Smooth muscle cell (in vitro differentiated cells): Measurements from ENCODE around the gene DARS1. TPM values are rescaled to one million over a fixed set of nuclear protein-coding genes. Genes with fewer than 3 reads are reported as not detected.

Experiments used
- DNase-seq: peaks from one replicate; lab custom pipeline; 2025; ENCODE audit not compliant: unreplicated experiment; lab: John Stamatoyannopoulos, UW
- H2AFZ ChIP-seq: fragments of 200-600 bp; sonication (generic); 2 replicates; pipeline ENCODE4 v1.6.0; 2016; ENCODE audit warnings: antibody characterized with exemption, low read depth, mild to moderate bottlenecking
- H3F3A ChIP-seq: fragments of 200-600 bp; sonication (generic); 2 replicates; pipeline ENCODE4 v1.6.0; 2017; ENCODE audit warnings: antibody characterized with exemption, low read depth
- H3K27ac ChIP-seq: fragments of 200-600 bp; sonication (generic); 2 replicates; pipeline ENCODE4 v1.5.1; 2016; ENCODE audit warnings: low read depth, mild to moderate bottlenecking
- H3K27me3 ChIP-seq: fragments of 200-600 bp; sonication (generic); 2 replicates; pipeline ENCODE4 v1.6.1; 2016; ENCODE audit warnings: low read depth, mild to moderate bottlenecking
- H3K36me3 ChIP-seq: fragments of 200-600 bp; sonication (generic); 2 replicates; pipeline ENCODE4 v1.5.1; 2016; ENCODE audit warnings: low read depth
- H3K4me1 ChIP-seq: fragments of 200-600 bp; sonication (generic); 2 replicates; pipeline ENCODE4 v1.5.1; 2016; ENCODE audit warnings: low read depth
- H3K4me2 ChIP-seq: fragments of 200-600 bp; sonication (generic); 2 replicates; pipeline ENCODE4 v1.6.0; 2016; ENCODE audit warnings: mild to moderate bottlenecking
- H3K4me3 ChIP-seq: fragments of 200-600 bp; sonication (generic); 2 replicates; pipeline ENCODE4 v1.5.1; 2016; ENCODE audit warnings: mild to moderate bottlenecking
- H3K79me2 ChIP-seq: fragments of 200-600 bp; sonication (generic); 2 replicates; pipeline ENCODE4 v1.6.0; 2016; ENCODE audit warnings: low read depth, mild to moderate bottlenecking
- H3K9ac ChIP-seq: fragments of 200-600 bp; sonication (generic); 2 replicates; pipeline ENCODE4 v1.6.0; 2016; ENCODE audit warnings: low read depth
- H3K9me3 ChIP-seq: fragments of 200-600 bp; sonication (generic); replicated peaks from 2 replicates; pipeline ENCODE4 v1.5.1; 2016; ENCODE audit warnings: low read depth
- H4K20me1 ChIP-seq: fragments of 200-600 bp; sonication (generic); 2 replicates; pipeline ENCODE4 v1.6.0; 2016; ENCODE audit warnings: low read depth
- CTCF ChIP-seq: fragments of 200-600 bp; sonication (generic); IDR thresholded peaks from 2 replicates; pipeline ENCODE4 v1.5.1; 2017; ENCODE audit warnings: borderline replicate concordance, mild to moderate bottlenecking, antibody characterized with exemption; ENCODE audit not compliant: insufficient read depth, poor library complexity, severe bottlenecking
- WGBS: methylation state at CpG from one replicate; pipeline ENCODE4 v1.1.7; 2016; ENCODE audit warnings: low lambda C conversion rate; 5-methylcytosine and 5-hydroxymethylcytosine counted together
- polyA plus RNA-seq: library from polyadenylated mRNA; unstranded; fragments of >200 nt; fragmentation: Nextera tagmentation; extraction: Ambion mirVana; gene quantifications from 2 replicates; pipeline ENCODE4 v1.2.1, GENCODE V29; 2016
- total RNA-seq: library from RNA; depleted of rRNA; stranded (reverse); fragments of >200 nt; gene quantifications from 2 replicates; pipeline ENCODE4 v1.2.3, GENCODE V29; 2014

Gene DARS1
- total and polyA plus RNA-seq, 2 experiments from 2014 or later, result 110 to 121 TPM

- no peak for DNase-seq
- Histone ChIP-seq H3K27ac (no peak overlapping the region), H3K4me1 (peaks cover 22% of the 10 kb centered on the region), H3K4me3 (no peak overlapping the region), H3K27me3 (no peaks in the 10 kb centered on the region), H3K9me3 (no peaks in the 10 kb centered on the region), H3K79me2 (peaks cover 22% of the 10 kb centered on the region), H2AFZ (no peak overlapping the region), H3K4me2 (peak overlapping the region; percentile 90), H4K20me1 (peaks cover 4% of the 10 kb centered on the region), H3F3A (peaks cover 11% of the 10 kb centered on the region), H3K9ac (no peak overlapping the region), H3K36me3 (no peaks in the 10 kb centered on the region)
- no peak for TF ChIP-seq CTCF
- 93% methylated on average over 5 of the region's 5 CpGs for WGBS
Measured at GRCh38 chr2:135986507-135986906, 1.1 kb upstream of the DARS1 start.

- Histone ChIP-seq H2AFZ (peak overlapping the region; percentile 95), H3K27ac (peak overlapping the region; percentile 92), H3F3A (peaks cover 11% of the 10 kb centered on the region), H3K4me2 (peak overlapping the region; percentile 90), H3K9me3 (no peaks in the 10 kb centered on the region), H3K9ac (peak overlapping the region; percentile 97), H3K4me3 (peak overlapping the region; percentile 68), H3K27me3 (no peaks in the 10 kb centered on the region), H3K79me2 (peaks cover 22% of the 10 kb centered on the region), H4K20me1 (peaks cover 10% of the 10 kb centered on the region), H3K4me1 (peaks cover 22% of the 10 kb centered on the region), H3K36me3 (no peaks in the 10 kb centered on the region)
- no peak for TF ChIP-seq CTCF
- WGBS, result 37% methylated on average over 18 of the region's 19 CpGs
- no peak for DNase-seq
Measured at GRCh38 chr2:135985826-135986393, 484 bp upstream of the DARS1 start.

- peak overlapping the region; percentile 92 for H3K27ac ChIP-seq
- H2AFZ ChIP-seq, result peak overlapping the region; percentile 95
- WGBS, result 12% methylated on average over 6 of the region's 6 CpGs
- no peak for TF ChIP-seq CTCF
- H3K36me3 ChIP-seq, result no peaks in the 10 kb centered on the region
- H3K4me2 ChIP-seq, result peak overlapping the region; percentile 90
- H3K9ac ChIP-seq, result peak overlapping the region; percentile 97
- H3K4me3 ChIP-seq, result peak overlapping the region; percentile 68
- peaks cover 22% of the 10 kb centered on the region for H3K4me1 ChIP-seq
- no peaks in the 10 kb centered on the region for H3K27me3 ChIP-seq
- H3F3A ChIP-seq, result peaks cover 11% of the 10 kb centered on the region
- H3K9me3 ChIP-seq, result no peaks in the 10 kb centered on the region
- H3K79me2 ChIP-seq, result peaks cover 28% of the 10 kb centered on the region
- no peak for DNase-seq
- peaks cover 23% of the 10 kb centered on the region for H4K20me1 ChIP-seq
Measured at GRCh38 chr2:135984199-135985017, 1.0 kb downstream of the DARS1 start.
